Heart right ventricle (tissue), 16 donors: ENCODE data around the gene CIPC. TPM values are rescaled to one million over a fixed set of nuclear protein-coding genes. Genes with fewer than 3 reads are reported as not detected.

ENCODE experiments used
- ATAC-seq, 8 donors: fragments of 200-7000 bp; cut with Tn5 transposase; one replicate each; pipeline ENCODE4 v1.9.1; 2020; ENCODE audit warnings: mild to moderate bottlenecking in 8 of 8, moderate library complexity in 8 of 8, moderate number of reproducible peaks in 1 of 8
- DNase-seq, 2 donors: peaks; one replicate each; pipeline ENCODE4 v3.0.0-alpha.2; 2020
- H3K27ac ChIP-seq, 10 donors: fragments of 200-600 bp; sonication (generic) in 2 of 10; one replicate each; pipeline versions ENCODE4 v1.5.0 to v1.8.0; 2020 to 2022; ENCODE audit warnings: mild to moderate bottlenecking in 3 of 10
- H3K27me3 ChIP-seq, 7 donors: fragments of 200-600 bp; one replicate each; pipeline ENCODE4 v1.8.0; 2021 to 2022; ENCODE audit warnings: mild to moderate bottlenecking in 2 of 7
- H3K36me3 ChIP-seq, 9 donors: fragments of 200-600 bp; sonication (generic) in 1 of 9; one replicate each; pipeline versions ENCODE4 v1.5.0 to v1.8.0; 2020 to 2022; ENCODE audit warnings: mild to moderate bottlenecking in 2 of 9
- H3K4me1 ChIP-seq, 9 donors: fragments of 200-600 bp; sonication (generic) in 1 of 9; one replicate each; pipeline versions ENCODE4 v1.5.0 to v1.8.0; 2020 to 2022; ENCODE audit warnings: mild to moderate bottlenecking in 4 of 9
- H3K4me3 ChIP-seq, 10 donors: fragments of 200-600 bp; sonication (generic) in 2 of 10; one replicate each; pipeline versions ENCODE4 v1.5.0 to v1.8.0; 2020 to 2022; ENCODE audit warnings: mild to moderate bottlenecking in 7 of 10, moderate library complexity in 2 of 10
- H3K9me3 ChIP-seq, 11 donors: fragments of 200-600 bp in 10 of 11; sonication (generic) in 2 of 11; one replicate each; pipeline versions ENCODE4 v1.5.0 to v1.8.0; 2013 to 2022; ENCODE audit warnings: mild to moderate bottlenecking in 2 of 11, control low read depth in 1 of 11, moderate library complexity in 1 of 11
- CTCF ChIP-seq, 9 donors: fragments of 200-600 bp; sonication (generic) in 2 of 9; IDR thresholded peaks; one replicate each; pipeline versions ENCODE4 v1.5.0 to v1.8.0; 2021 to 2022; ENCODE audit warnings: antibody characterized with exemption in 9 of 9, mild to moderate bottlenecking in 5 of 9, moderate library complexity in 1 of 9
- WGBS, 2 donors: extraction: QIAGEN DNeasy Blood & Tissue Kit; methylation state at CpG; one replicate each; pipeline ENCODE4 v1.1.7; 2013; ENCODE audit warnings: inconsistent platforms in 1 of 2; 5-methylcytosine and 5-hydroxymethylcytosine counted together
- intact Hi-C, 10 donors: fragments of 100-400 bp; cut with DNase I; formaldehyde crosslinking; loops; one replicate each; pipeline versions ENCODE4 v1.11.1 to v1.14.2; 2022
- polyA plus RNA-seq, 2 donors: library from polyadenylated mRNA; stranded (reverse); fragments of 200-250 nt; gene quantifications; one replicate each; pipeline ENCODE4 v1.2.3, GENCODE V29; 2013
- total RNA-seq, 10 donors: library from RNA; stranded (reverse); fragmentation: NEBNext Ultra II Directional in 3 of 10; extraction: Animal tissue kit (Norgen Biotek cat#: 25700) in 3 of 10; gene quantifications; one replicate each; pipeline versions ENCODE4 v1.2.1 to v1.2.4, GENCODE V29; 2021 to 2023
- donor health status: Arrhythmogenic right ventricular cardiomyopathy.
- donor health status: ischemic (EF 13 %, LVEDD 7.1; RV severe dilation, severe dysfunction).
- donor health status: healthy with polysubstance abuse.
- donor health status: DM: no; HTN: yes; CAD: no.
- donor health status: DM: no; HTN: no; CAD: no.
- donor health status: ischemic (EF 25% LVEDD 6.9; RV normal size, moderate dysfunction).
- donor health status: ischemic (EF 25% LVEDD 5.7; RV mildly dilated, moderate dysfunction).
- donor health status: healthy.
- donor health status: DM: yes; HTN: yes; CAD: no.
- donor health status: Ischemic cardiomyopathy.
- donor health status: ischemic (EF 35%, LVEDD 5.7; RV mildly dilated, moderate dysfunction).
- donor health status: nonischemic (EF 11% LVEDD 7.7; RV severe dilation, severe dysfunction).
- donor health status: DM: yes; HTN: yes; CAD: no.
- donor health status: PGD.
- donor health status: ischemic (EF 29% LVEDD 5.4; RV normal size, mild dysfunction).
- donor health status: nonischemic (EF 23%, LVEDD 6.1; RV moderate dilation, normal function).

CIPC gene
- total and polyA plus RNA-seq, 12 donors: 9.4 to 93.8 (median 62.5) TPM

GRCh38 chr14:77098529-77099353 lies 683 bp downstream of the CIPC start:
- H3K27ac ChIP-seq: peak overlapping the region; percentile 87 to 99 (median 98)
- 6 to 7% methylated on average over 23 of the region's 23 CpGs for WGBS, 2 donors
- intact Hi-C loops: loop anchor here in 2 of 10 donors (5.0 to 10.0 kb wide), 2 partner anchors 71 to 384 kb away; partner anchors contain the start of gene IRF2BPL (in 1 of the 2)
- H3K9me3 ChIP-seq: no peaks in the 10 kb centered on the region
- no peak for TF ChIP-seq CTCF (IDR thresholded peaks at IDR 0.05)
- DNase-seq (peak; percentile 68 to 74), ATAC-seq (peak; percentile 30 to 76 (median 60))
- no peaks in the 10 kb centered on the region for H3K36me3 ChIP-seq
- no peaks in the 10 kb centered on the region for H3K27me3 ChIP-seq
- peak overlapping the region; percentile 53 to 86 (median 73) for H3K4me3 ChIP-seq
- peaks cover 0 to 70% (median 57%) of the 10 kb centered on the region in 9 donors for H3K4me1 ChIP-seq

- H3K4me3 ChIP-seq: peak overlapping the region in 9 of 10 donors; percentile 1 to 86 (median 75)
- TF ChIP-seq CTCF (IDR thresholded peaks at IDR 0.05): no peak
- 23 to 25% methylated on average over 7 of the region's 7 CpGs for WGBS, 2 donors
- H3K4me1 ChIP-seq: peaks cover 0 to 74% (median 65%) of the 10 kb centered on the region in 9 donors
- intact Hi-C loops: loop anchor here in 3 of 10 donors (5.0 to 10.0 kb wide), 3 partner anchors 72 to 385 kb away; partner anchors contain the start of gene IRF2BPL (in 1 of the 3)
- DNase-seq (peak in 1 of 2 donors; percentile 44), ATAC-seq (peak in 2 of 8 donors; percentile 8 to 15)
- H3K9me3 ChIP-seq: no peaks in the 10 kb centered on the region
- peak overlapping the region; percentile 87 to 99 (median 98) for H3K27ac ChIP-seq
- no peaks in the 10 kb centered on the region for H3K27me3 ChIP-seq
- peaks cover 0 to 4% (median 0%) of the 10 kb centered on the region in 9 donors for H3K36me3 ChIP-seq
These were observed 1.5 kb downstream of the CIPC start for GRCh38 chr14:77099425-77100167.

GRCh38 chr14:77100961-77101360 lies 2.9 kb downstream of the CIPC start:
- no peak overlapping the region for H3K4me3 ChIP-seq
- no peaks in the 10 kb centered on the region for H3K27me3 ChIP-seq
- H3K27ac ChIP-seq: peak overlapping the region in 9 of 10 donors; percentile 4 to 99 (median 94)
- intact Hi-C loops: loop anchor here in 1 of 10 donors (10.0 kb wide), 1 partner anchor 214 kb away; no protein-coding TSS in a partner anchor
- peaks cover 3 to 85% (median 77%) of the 10 kb centered on the region in 9 donors for H3K4me1 ChIP-seq
- peaks cover 0 to 7% (median 0%) of the 10 kb centered on the region in 9 donors for H3K36me3 ChIP-seq
- no peak for TF ChIP-seq CTCF (IDR thresholded peaks at IDR 0.05)
- no peak for DNase-seq
- H3K9me3 ChIP-seq: no peaks in the 10 kb centered on the region
- WGBS, 2 donors: 50 to 65% methylated on average over 3 of the region's 3 CpGs
- no peak for ATAC-seq

GRCh38 chr14:77102154-77102553 lies 4.1 kb downstream of the CIPC start:
- Histone ChIP-seq H3K36me3 (peaks cover 0 to 19% (median 7%) of the 10 kb centered on the region in 9 donors), H3K27ac (peak overlapping the region in 5 of 10 donors; percentile 11 to 99 (median 98)), H3K4me1 (peaks cover 3 to 88% (median 79%) of the 10 kb centered on the region in 9 donors), H3K9me3 (no peaks in the 10 kb centered on the region), H3K27me3 (no peaks in the 10 kb centered on the region), H3K4me3 (no peak overlapping the region)
- TF ChIP-seq CTCF (IDR thresholded peaks at IDR 0.05): no peak
- WGBS, 2 donors: 69 to 73% methylated on average over 4 of the region's 4 CpGs
- no peak for ATAC-seq
- intact Hi-C loops: loop anchor here in 1 of 10 donors (10.0 kb wide), 1 partner anchor 213 kb away; no protein-coding TSS in a partner anchor
- no peak for DNase-seq
